Stimulated activated CD4-positive, alpha-beta T cell treated with anti-CD3 and anti-CD28 coated beads, Interleukin-4, amount 100 ng/mL, for 48 hours (primary cell): ENCODE data around the gene DNAH11.
"Not testable (repeated sequence)": the region's sequence is repeated elsewhere in the genome, so short reads cannot be mapped to it uniquely, and the experiment has no call there.

Source experiments
- DNase-seq, 2 donors: peaks; one replicate each; pipeline ENCODE4 v3.0.0-alpha.2; 2020; ENCODE audit warnings: low read depth in 2 of 2

DNAH11 gene

GRCh38 chr7:21617916-21618390 is 75.1 kb downstream of the DNAH11 start:
- DNase-seq: no peak

DNA sequence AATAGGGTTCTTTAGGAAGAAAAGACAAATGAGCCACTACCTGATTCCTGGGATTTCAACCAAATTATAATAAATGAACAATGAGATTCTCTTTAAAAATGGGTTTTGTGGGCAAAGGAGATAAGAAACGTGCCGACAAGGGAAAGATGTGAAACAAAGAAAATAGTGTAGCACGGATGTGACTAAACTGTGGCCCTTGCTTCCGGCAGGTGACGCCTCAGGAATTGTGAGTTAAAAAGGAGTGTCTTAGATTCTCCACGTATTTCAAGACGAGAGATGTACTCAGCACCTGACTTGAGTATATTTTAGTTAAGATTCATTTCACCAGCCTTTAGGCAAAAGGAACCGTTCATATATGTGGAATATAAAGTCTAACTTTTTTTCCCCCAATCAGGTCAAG is 75.9 kb downstream of the DNAH11 start:
- DNase-seq: no peak

DNA sequence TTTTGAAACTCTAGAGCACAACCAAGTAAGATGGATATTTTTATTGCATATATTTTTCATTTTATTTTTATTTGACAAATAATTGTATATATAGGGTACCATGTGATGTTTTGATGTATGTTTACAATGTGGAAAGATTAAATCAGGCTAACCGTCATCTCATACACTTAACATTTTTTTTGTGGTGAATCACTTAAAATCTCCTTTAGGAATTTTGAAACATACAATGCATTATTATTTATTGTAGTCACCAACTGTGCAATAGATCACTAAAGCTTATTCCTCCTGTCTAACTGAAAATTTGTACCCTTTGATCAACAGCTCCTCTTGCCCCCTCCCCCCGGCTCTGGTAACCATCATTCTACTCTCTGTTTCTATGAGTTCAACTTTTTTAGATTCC is 77.2 kb downstream of the DNAH11 start:
- DNase-seq: no peak

DNA sequence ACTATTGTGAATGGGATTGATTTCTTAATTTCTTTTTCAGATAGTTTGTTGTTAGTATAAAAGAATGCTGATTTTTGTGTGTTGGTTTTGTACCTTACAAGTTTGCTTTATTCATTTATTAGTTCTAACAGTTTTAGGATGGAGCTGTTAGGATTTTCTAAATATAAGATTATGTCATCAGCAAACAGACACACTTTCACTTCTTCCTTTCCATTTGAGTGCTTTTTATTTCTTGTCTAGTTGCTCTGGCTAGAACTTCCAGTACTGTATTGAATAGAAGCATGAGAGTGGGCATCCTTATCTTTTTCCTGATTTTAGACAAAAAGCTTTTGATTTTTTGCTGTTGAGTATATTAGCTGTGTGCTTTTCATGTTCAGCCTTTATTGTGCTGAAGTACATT is 81.5 kb downstream of the DNAH11 start:
- no peak for DNase-seq

- DNase-seq: no peak
Measured at GRCh38 chr7:21636694-21637093, 93.9 kb downstream of the DNAH11 start.

GRCh38 chr7:21639206-21639868 is 96.5 kb downstream of the DNAH11 start:
- DNase-seq: no peak

GRCh38 chr7:21640105-21640504 is 97.3 kb downstream of the DNAH11 start:
- DNase-seq: no peak

DNA sequence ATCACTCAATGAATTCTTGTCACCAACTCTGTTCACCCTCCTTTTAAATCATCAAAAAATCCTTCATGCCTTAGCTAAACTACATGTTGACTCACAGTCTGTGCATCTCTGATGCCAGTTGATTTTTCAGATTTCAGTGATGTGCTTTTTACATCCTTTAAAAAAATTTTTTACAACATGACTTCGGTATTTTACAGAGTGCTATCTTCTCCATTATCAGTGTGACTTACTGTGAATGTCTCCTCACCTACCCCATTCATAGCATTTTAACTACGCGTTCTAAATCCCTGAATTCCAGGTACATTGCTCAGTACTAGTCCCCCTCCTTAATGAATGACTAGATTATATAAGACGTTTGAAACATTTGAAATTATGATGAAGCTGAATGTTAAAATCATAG is 98.7 kb downstream of the DNAH11 start:
- no peak for DNase-seq

GRCh38 chr7:21642422-21642821 is 99.6 kb downstream of the DNAH11 start:
- DNase-seq: no peak

GRCh38 chr7:21651697-21652096 is 108.9 kb downstream of the DNAH11 start:
- DNase-seq: no peak

DNA sequence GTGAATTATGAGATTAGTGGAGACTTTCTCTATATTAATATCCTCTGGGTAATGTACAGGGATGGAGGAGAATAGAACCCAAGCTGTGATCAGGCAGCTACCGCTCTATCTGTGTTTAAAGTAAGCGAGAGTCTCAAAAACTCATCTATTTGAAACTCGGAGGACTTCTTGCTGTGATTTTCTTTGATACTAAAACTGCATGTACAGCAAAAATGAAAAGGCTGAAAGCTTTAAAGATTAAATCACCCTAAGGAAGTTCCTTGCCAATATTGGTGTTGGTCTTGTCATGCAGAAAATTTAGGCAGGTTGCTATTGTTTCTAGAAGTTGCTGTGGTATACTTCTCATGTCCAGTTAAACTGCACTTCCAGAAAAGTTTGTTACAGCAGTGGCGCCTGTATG is 110.8 kb downstream of the DNAH11 start:
- no peak for DNase-seq

GRCh38 chr7:21656081-21656480 is 113.2 kb downstream of the DNAH11 start:
- no peak for DNase-seq

- no peak for DNase-seq
Measured at GRCh38 chr7:21656796-21657195, 114.0 kb downstream of the DNAH11 start.

DNA sequence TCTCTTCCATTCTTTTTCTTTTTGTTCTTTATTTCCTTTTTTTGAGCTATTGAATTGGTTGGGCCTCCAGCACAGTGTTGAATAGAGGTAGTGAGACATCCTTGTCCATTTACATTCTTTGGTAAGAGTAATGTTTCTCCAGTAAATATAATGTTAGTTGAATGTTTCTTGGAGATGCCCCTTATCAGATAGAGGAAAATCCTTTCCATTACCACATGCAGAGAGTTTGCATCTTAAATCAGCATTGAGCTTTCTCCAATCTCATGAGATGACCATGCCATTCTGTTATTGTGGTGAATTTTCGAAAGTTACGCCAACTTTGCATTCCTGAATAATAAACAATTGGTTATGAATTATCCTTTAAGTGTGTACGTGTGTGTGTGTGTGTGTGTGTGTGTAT is 127.7 kb downstream of the DNAH11 start:
- DNase-seq: no peak

DNA sequence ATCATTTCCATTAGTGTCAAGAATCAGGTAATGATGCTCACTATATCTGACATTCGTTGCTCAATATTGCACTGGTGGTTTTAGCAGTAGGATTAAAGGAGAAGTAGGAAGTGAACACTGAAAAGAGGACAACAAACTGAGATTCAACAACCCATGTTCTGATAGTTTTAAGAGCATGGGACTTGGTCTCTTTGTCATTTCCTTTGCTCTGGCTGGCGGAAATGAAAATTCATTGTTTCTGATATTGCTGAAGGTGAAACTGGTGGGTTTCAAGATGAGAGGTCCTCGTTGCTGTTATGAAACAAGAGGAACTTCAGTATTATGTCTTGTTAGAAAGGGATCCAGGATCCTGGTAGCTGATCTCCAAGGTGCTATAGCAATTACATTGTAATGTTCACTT is 129.0 kb downstream of the DNAH11 start:
- no peak for DNase-seq

DNA sequence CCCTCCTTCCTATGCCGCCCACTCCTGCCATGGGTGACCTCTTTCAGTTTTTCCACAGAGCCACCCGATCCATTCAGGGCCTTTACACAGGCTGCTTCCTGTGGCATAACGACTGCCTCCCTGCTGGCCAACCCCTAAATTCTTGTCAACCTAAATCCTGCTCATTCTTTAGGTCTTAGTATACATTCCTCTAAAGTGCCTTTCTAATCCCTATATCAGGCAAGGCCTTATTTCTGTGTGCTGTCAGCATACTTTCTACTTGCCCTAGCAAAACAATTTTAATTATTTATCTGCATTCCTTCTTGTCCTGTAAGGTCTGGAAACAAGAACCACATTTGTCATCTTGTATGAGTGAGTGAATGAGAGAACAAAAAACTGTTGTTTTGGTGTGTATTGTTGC is 132.4 kb downstream of the DNAH11 start:
- DNase-seq: no peak

DNA sequence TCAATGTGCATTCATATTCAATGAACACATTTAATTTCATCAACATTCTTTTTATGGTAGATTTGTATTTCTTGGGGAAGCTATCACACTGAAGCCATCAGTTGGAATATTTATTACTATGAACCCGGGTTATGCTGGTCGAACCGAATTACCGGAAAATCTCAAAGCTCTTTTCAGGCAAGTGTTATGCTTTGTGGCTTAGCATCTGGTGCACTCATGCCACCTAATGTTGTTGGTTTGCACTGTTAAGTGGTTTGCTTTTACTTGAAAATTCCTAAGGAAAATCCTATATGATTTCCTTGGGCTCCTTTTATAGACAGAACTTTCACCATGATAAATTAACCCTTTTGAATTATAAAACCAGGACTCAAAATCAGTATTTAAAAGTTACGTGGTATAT is 147.9 kb downstream of the DNAH11 start:
- no peak for DNase-seq

DNA sequence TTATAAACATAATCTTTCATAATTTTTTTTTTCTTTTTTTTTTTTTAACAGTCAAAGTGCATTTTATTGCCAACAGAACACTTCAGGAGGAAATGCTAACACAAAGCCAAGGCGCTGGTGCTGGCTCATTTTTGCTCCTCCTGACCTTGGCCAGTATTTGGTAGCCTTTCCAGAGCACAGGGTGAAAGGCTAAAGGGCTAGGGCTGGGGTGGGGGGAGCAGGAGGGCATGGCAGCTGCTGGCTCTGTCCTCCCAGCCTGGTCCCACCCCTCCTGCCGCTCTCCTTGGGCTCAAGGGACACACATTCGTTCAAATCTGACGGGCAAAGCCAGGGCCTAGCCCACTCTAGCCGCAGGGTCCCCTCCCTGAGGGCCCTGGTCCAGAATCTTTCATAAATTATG is 148.3 kb downstream of the DNAH11 start:
- not testable (repeated sequence) for DNase-seq

GRCh38 chr7:21700587-21700986 is 157.7 kb downstream of the DNAH11 start:
- not testable (repeated sequence) for DNase-seq

DNA sequence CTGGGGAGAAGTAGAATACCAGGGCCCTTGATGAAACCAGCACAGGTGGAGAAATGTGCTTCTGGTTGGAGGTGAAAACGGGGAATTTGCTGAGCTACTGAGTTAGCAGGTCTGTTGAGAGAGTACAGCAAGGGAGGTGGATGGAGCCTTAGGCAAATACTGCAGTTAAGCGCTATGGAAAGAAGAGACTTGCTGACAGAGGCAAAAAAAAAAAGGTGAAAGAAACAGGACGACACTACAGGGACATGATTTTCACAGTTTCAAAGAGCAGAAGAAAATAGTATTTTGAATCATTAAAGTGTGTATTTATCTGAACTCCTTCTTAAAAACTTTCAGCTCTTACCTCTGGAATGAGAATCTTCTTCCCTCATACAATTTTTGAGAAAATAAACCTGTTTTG is 159.5 kb downstream of the DNAH11 start:
- no peak for DNase-seq

GRCh38 chr7:21704359-21704758 is 161.5 kb downstream of the DNAH11 start:
- DNase-seq: no peak

DNA sequence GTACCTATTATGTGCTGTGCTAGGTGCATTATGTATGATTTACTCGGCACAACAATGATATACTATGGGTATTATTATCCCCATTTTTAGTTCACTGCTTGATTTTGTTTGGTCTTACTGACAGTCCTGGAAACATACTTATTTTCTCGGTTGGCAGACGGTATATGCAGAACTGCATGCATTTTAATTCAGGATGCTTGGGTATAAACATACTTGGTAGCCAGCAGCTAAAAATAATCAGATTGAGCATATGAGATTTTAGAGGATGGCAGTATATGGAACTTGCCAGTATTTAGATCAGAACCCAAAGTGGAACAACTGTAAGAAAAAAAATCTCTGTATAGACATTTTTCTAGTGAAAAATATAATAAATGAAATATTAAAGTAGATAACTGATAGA is 163.3 kb downstream of the DNAH11 start:
- no peak for DNase-seq

DNA sequence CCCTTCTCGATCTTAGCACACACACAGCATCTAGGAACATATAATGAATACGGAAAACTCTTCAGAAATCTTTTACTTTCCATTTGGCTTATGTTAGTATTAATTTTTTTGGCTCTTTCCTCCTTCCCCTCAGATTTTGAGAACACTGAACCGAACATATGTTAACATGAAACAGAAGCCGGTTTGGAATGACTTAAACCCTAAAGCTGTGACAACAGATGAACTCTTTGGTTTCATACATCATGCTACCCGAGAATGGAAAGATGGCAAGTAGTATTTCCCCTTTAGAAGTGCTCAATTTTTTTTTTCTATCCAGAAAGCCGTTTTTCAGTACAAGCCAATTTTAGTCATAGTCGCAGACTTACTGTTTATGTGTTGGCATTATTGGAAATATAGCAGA is 164.7 kb downstream of the DNAH11 start:
- no peak for DNase-seq

DNA sequence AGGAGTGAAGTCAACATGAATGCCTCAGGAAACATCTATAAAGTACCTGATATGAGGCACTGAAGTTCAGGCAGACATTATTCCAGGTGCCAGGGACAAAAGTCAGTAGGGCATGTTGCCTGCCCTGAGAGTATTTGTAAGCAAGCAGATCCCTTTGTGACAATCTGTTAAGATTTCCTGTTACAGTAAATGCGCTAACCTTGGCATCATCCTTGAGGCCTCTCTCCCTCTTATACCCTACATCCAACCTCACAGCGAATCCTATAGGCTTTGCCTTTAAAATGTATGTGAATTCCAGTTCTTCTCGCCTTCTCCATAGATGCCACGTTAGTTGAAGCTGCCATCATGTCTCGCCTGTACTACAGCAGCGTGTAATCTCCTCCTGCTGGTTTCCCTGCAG is 165.3 kb downstream of the DNAH11 start:
- DNase-seq: no peak
